Epithelial cell of esophagus (primary cell): ENCODE data around the gene LIN28B.

Experiments
- DNase-seq: peaks from one replicate; pipeline ENCODE4 v3.0.0; 2010; ENCODE audit warnings: low read depth
- H3K4me3 ChIP-seq: 2 replicates; pipeline ENCODE4 v1.5.1; 2011; ENCODE audit warnings: mild to moderate bottlenecking, low read length, control low read depth
- TF ChIP-seq, protein P1 (sequence below): IDR thresholded peaks from 2 replicates; pipeline ENCODE4 v1.5.1; 2011; ENCODE audit warnings: low read depth, mild to moderate bottlenecking, low read length, control low read depth, inconsistent platforms; ENCODE audit not compliant: insufficient read depth; ENCODE audit errors: missing control alignments

Gene LIN28B

DNA sequence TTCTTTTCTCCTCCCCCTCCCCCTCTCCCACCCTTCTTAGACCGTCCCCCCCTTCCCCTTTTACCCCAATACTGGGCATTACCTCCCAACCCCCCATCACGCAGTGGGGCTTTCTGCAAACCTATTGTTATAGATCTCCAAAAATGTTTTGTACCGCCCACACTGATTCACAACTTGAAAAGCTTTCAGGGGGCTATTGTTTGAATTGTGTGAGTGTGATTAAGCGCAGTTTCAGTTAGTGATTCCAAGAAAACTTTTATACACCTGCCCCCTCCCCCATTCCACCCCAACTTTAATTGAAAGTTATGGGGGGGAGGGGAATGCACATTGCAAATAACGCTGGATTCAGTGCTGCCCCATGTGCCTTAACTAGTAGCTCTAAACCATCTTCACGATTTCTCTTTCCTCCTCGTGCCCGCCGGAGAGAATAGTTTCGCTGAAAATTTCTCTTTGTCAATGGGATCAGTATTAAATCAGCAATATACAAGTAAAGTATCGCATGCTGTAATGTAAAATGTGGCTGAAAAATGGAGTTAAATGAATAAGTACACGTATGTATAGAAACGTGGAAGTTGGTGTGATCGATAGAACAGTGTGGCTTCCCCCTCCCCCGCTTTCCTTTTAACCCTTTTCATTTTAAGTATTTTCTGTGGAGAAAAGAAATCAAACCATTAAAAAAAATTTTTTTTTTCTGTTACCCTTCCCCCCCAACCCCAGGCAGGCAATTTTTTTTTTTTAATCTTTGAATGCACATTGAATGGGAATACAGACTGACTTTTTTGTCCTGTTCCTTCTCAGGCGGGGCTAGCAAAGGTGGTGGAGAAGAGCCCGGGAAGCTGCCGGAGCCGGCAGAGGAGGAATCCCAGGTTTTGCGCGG is 632 bp downstream of the LIN28B start:
- TF ChIP-seq, protein P1, sequence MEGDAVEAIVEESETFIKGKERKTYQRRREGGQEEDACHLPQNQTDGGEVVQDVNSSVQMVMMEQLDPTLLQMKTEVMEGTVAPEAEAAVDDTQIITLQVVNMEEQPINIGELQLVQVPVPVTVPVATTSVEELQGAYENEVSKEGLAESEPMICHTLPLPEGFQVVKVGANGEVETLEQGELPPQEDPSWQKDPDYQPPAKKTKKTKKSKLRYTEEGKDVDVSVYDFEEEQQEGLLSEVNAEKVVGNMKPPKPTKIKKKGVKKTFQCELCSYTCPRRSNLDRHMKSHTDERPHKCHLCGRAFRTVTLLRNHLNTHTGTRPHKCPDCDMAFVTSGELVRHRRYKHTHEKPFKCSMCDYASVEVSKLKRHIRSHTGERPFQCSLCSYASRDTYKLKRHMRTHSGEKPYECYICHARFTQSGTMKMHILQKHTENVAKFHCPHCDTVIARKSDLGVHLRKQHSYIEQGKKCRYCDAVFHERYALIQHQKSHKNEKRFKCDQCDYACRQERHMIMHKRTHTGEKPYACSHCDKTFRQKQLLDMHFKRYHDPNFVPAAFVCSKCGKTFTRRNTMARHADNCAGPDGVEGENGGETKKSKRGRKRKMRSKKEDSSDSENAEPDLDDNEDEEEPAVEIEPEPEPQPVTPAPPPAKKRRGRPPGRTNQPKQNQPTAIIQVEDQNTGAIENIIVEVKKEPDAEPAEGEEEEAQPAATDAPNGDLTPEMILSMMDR, result no peak
- H3K4me3 ChIP-seq, result no peak overlapping the region
- DNase-seq, result no peak

DNA sequence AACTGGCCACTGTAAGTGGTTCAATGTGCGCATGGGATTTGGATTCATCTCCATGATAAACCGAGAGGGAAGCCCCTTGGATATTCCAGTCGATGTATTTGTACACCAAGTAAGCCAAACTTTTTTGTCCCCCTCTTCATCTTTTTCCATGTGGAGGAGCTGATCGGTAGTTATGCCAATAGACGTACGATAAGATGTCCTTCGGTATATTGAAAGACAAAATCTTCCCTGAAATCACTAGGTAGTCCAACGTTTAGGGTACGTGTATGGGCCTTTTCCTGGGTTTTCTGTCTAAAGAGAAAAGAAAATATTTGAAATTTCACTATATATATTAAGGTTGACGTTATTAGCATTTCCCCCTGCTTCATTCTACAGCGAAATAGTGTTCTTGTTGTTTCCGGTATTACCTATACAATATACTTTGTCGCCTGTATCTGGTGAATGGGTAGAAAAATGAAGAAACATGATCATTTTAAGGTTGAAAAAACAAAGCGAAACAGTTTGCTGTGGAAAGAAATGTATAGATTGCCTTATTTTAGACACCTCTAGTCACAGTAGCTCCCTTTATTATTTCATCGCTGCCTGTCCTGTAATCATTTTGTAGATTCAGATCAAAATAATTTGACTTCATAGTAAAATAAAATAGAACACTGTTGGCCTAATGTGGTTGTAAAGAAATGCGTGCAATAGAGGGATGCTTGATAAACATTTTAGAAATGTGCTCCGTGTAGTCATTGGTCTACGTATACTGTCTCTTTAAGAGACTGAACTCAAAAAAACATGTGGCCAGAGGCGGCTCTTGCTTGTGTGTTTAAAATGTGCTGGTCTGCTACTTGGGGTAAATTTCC is 1.5 kb downstream of the LIN28B start:
- DNase-seq, result no peak
- TF ChIP-seq, protein P1, result no peak
- H3K4me3 ChIP-seq, result no peak overlapping the region

DNA sequence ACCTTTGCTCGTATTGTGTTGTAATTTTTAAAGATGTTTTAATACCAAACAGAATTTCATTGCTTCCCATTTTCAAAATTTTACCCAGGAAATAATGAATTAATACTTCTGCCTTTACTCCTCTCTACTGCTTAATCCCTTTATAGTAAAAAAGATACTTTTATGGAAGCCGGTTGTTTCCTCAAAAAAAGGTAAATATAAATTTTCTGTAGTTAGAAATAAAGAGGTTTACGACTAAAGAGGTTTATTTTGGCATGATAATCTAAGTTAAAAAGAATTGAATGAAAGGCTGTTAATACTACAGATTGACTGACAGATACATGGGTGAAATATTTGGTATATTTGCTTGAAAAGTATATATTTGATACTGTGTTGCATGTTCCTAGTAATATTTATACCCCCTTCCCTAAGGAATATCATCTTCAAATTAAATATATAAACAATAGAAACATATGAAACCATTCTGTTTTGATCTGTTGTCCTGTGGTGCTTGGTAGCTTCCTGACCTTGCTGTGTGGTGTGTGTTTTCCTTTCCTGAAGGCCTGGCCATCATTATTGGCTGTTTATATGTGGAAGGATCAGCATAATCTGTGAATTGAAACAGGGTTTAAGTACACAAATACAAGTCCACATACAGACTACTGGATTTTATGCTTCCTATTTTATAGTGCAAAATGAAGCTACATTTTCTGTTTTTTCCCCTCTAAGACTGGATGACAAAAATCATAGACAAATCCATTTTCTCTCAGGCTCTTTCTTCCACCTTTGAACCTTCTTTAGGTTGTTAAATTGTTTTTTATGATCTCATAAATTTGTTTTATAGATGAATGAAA is 2.3 kb downstream of the LIN28B start:
- no peak overlapping the region for H3K4me3 ChIP-seq
- DNase-seq, result no peak
- TF ChIP-seq, protein P1, result no peak

DNA sequence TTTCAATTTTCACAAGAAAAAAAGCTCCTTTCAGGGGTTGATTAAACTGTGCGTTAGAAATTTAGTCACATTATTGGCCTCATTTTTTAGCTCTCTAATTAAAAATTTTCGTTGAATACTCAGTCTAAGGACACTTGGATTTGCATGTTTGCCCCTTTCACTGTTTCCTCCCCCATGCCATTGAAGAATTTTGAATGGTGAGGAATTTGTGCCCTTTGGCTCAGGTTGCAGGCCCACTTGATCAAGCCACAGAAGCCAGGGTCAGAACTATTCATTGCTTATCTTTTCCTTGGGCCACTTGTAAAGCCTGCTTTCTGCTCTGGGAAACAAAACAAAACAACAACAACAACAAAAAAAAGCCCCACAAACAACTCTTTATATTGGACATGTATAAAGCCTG is 12.2 kb downstream of the LIN28B start:
- DNase-seq, result no peak
- TF ChIP-seq, protein P1, result no peak
- H3K4me3 ChIP-seq, result no peak overlapping the region

DNA sequence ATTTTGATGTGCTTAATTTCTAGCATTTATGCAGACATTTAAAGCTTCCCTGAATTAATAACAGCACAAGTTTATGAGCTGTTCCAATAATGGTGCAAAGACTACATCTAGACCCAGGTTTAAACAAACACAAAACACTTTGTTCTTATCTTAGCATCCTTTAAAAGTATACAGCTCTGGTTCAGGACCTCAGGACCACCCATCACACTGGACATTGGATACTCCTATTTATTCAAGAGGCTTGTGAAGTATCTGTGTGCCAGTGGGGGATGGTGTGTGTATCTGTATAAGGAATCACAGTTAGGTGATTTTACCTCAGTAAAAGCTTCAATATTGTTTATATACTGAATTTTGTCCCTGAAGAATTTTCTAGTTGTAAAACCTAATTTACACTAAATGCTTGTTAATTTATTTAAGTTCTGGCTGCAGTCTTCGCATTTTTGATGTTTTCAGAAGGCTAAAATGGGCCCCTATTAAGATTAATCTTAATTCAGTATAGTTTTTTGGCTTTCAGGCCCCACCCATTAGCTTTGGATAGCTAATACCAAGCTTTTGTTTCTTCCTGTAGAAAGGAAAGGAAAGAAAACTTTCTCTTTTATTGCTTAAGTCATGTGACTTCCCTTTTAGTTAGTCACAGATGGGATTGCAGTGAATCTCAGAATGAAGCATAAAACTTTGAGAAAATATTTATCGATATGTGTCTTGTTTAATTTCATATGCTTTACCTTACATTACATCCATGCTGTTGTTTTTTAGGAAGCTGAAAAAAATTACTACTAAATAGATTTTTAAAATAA is 13.1 kb downstream of the LIN28B start:
- no peak for DNase-seq
- TF ChIP-seq, protein P1, result no peak

DNA sequence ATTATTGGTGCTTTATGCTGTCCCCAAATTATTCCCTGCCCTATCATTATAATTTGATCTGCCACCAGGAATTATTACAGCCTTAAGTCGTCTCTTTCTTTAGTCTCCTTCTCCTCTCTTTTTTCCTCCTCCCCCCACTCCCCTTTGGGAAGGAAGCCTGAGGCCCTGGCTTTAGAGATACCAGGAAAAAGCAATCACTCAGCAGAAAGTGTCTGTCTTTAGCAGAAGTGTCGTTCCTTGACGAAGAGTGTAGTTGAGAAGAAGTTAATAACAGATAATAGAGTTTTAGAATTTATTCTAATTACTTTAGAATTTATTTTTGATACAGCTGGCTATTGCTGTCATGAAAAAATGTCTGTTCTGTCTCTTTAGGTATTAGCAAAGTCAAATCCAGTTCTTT is 16.5 kb downstream of the LIN28B start:
- TF ChIP-seq, protein P1, result no peak
- no peak overlapping the region for H3K4me3 ChIP-seq
- no peak for DNase-seq

More for the DNA sequence above, 13.1 kb downstream of the LIN28B start:
- no peak overlapping the region for H3K4me3 ChIP-seq
